Measurements from ENCODE around the gene TAOK1. TPM values are rescaled to one million over a fixed set of nuclear protein-coding genes. Genes with fewer than 3 reads are reported as not detected.

Gene TAOK1
- total and polyA plus RNA-seq, 2 of the 13 experiments (the other 11 are each of a cell fraction or from before 2014, with no cell fraction given) = 14.1 to 23.0 TPM

DNA sequence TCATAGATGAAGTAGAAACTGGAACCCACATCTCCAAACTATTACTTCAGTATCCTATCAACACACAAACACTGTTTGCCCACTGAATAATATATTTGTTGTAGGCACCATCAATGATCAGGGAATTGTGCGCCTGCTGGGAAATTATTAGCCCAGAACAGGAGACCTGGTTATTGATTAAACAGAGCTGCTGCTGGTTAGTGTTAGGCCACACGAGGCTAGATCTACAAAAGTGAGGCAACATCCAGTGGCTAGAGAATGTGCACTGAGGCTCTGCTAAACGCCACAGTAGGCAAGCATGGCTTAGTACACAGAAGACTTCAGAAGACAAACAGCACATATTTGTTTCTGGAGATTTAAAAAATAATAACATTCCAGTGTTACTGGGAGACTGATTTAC lies 165.7 kb downstream of the TAOK1 start (continued):
- TF ChIP-seq, protein P1, sequence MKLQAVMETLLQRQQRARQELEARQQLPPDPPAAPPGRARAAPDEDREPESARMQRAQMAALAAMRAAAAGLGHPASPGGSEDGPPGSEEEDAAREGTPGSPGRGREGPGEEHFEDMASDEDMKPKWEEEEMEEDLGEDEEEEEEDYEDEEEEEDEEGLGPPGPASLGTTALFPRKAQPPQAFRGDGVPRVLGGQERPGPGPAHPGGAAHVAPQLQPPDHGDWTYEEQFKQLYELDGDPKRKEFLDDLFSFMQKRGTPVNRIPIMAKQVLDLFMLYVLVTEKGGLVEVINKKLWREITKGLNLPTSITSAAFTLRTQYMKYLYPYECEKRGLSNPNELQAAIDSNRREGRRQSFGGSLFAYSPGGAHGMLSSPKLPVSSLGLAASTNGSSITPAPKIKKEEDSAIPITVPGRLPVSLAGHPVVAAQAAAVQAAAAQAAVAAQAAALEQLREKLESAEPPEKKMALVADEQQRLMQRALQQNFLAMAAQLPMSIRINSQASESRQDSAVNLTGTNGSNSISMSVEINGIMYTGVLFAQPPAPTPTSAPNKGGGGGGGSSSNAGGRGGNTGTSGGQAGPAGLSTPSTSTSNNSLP (IDR thresholded peaks at IDR 0.05; ENCODE audit: low read depth, low read length) = peak; percentile 97
- peak; percentile 94 for TF ChIP-seq CEBPG (CRISPR knock-in tag; IDR thresholded peaks at IDR 0.05)
- peak; percentile 38; the same call in 1 of the 2 replicates for TF ChIP-seq FOSL2 (CRISPR knock-in tag; IDR thresholded peaks at IDR 0.05)
- no peak for TF ChIP-seq ZKSCAN1 (IDR thresholded peaks at IDR 0.05; ENCODE audit: low read length)
- TF ChIP-seq HNF4G (IDR thresholded peaks at IDR 0.05; ENCODE audit: borderline replicate concordance, low read depth, low read length) = no peak
- no peak for TF ChIP-seq HNF4G (CRISPR knock-in tag; IDR thresholded peaks at IDR 0.05; ENCODE audit: borderline replicate concordance, low read depth)
- peak; percentile 38; the same call in 1 of the 2 replicates for TF ChIP-seq KAT8 (CRISPR knock-in tag; IDR thresholded peaks at IDR 0.05)
- peak; percentile 25; the same call in 1 of the 2 replicates for TF ChIP-seq TARDBP (CRISPR knock-in tag; IDR thresholded peaks at IDR 0.05)
- peak; percentile 32; the same call in 1 of the 2 replicates for TF ChIP-seq GFI1 (CRISPR knock-in tag; IDR thresholded peaks at IDR 0.05; ENCODE audit: borderline replicate concordance)
- TF ChIP-seq, protein P2, sequence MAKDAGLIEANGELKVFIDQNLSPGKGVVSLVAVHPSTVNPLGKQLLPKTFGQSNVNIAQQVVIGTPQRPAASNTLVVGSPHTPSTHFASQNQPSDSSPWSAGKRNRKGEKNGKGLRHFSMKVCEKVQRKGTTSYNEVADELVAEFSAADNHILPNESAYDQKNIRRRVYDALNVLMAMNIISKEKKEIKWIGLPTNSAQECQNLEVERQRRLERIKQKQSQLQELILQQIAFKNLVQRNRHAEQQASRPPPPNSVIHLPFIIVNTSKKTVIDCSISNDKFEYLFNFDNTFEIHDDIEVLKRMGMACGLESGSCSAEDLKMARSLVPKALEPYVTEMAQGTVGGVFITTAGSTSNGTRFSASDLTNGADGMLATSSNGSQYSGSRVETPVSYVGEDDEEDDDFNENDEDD (CRISPR knock-in tag; IDR thresholded peaks at IDR 0.05; ENCODE audit: borderline replicate concordance) = peak; percentile 31; the same call in 1 of the 2 replicates
- TF ChIP-seq BCL6 (CRISPR knock-in tag; IDR thresholded peaks at IDR 0.05) = peak; percentile 69
- TF ChIP-seq ZFP90 (CRISPR knock-in tag; IDR thresholded peaks at IDR 0.05; ENCODE audit: borderline replicate concordance) = no peak
- peak; percentile 89 for TF ChIP-seq HNRNPUL1 (IDR thresholded peaks at IDR 0.05; ENCODE audit: low read depth, low read length)
- no peak for TF ChIP-seq ZSCAN31 (CRISPR knock-in tag; IDR thresholded peaks at IDR 0.05; ENCODE audit: low read depth)
- TF ChIP-seq, protein P3, sequence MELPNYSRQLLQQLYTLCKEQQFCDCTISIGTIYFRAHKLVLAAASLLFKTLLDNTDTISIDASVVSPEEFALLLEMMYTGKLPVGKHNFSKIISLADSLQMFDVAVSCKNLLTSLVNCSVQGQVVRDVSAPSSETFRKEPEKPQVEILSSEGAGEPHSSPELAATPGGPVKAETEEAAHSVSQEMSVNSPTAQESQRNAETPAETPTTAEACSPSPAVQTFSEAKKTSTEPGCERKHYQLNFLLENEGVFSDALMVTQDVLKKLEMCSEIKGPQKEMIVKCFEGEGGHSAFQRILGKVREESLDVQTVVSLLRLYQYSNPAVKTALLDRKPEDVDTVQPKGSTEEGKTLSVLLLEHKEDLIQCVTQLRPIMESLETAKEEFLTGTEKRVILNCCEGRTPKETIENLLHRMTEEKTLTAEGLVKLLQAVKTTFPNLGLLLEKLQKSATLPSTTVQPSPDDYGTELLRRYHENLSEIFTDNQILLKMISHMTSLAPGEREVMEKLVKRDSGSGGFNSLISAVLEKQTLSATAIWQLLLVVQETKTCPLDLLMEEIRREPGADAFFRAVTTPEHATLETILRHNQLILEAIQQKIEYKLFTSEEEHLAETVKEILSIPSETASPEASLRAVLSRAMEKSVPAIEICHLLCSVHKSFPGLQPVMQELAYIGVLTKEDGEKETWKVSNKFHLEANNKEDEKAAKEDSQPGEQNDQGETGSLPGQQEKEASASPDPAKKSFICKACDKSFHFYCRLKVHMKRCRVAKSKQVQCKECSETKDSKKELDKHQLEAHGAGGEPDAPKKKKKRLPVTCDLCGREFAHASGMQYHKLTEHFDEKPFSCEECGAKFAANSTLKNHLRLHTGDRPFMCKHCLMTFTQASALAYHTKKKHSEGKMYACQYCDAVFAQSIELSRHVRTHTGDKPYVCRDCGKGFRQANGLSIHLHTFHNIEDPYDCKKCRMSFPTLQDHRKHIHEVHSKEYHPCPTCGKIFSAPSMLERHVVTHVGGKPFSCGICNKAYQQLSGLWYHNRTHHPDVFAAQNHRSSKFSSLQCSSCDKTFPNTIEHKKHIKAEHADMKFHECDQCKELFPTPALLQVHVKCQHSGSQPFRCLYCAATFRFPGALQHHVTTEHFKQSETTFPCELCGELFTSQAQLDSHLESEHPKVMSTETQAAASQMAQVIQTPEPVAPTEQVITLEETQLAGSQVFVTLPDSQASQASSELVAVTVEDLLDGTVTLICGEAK (IDR thresholded peaks at IDR 0.05) = no peak
- TF ChIP-seq, protein P3 (CRISPR knock-in tag; IDR thresholded peaks at IDR 0.05) = no peak
- TF ChIP-seq KDM6A (CRISPR knock-in tag; IDR thresholded peaks at IDR 0.05; ENCODE audit: low read depth) = no peak
- peak; percentile 73 for TF ChIP-seq RXRB (CRISPR knock-in tag; IDR thresholded peaks at IDR 0.05; ENCODE audit: borderline replicate concordance)
- TF ChIP-seq PAF1 (CRISPR knock-in tag; IDR thresholded peaks at IDR 0.05) = no peak
- TF ChIP-seq CBX2 (IDR thresholded peaks at IDR 0.05; ENCODE audit: low read depth, low read length) = no peak
- TF ChIP-seq CBX2 (CRISPR knock-in tag; IDR thresholded peaks at IDR 0.05; ENCODE audit: low read depth) = no peak

Measured in HepG2 (cell line).